Measurements from ENCODE around the gene FTCD.
"Not testable (repeated sequence)": the region's sequence is repeated elsewhere in the genome, so short reads cannot be mapped to it uniquely, and the experiment has no call there.

Gene FTCD

GRCh38 chr21:46187814-46188213, 32.4 kb upstream of the FTCD start:
- peak overlapping the region in 1 of 2 donors; percentile 65 for H3K27ac ChIP-seq (ENCODE audit: low read depth in 2 of 2, low read length in 2 of 2)

GRCh38 chr21:46187261-46187660, 31.9 kb upstream of the FTCD start:
- H3K4me3 ChIP-seq (ENCODE audit: low read length in 2 of 2) = no peak overlapping the region
- no peaks in the 10 kb centered on the region for H3K9me3 ChIP-seq (ENCODE audit: control insufficient read depth in 2 of 2, low read length in 2 of 2)
- H3K9ac ChIP-seq (ENCODE audit: low read depth in 1 of 2, low read length in 2 of 2) = no peak overlapping the region
- H3K27me3 ChIP-seq (ENCODE audit: control insufficient read depth in 2 of 2, insufficient read depth in 2 of 2, low read length in 2 of 2) = no peaks in the 10 kb centered on the region
- peaks cover 3% of the 10 kb centered on the region in 2 donors for H3K36me3 ChIP-seq (ENCODE audit: control insufficient read depth in 2 of 2, insufficient read depth in 2 of 2, low read length in 2 of 2)
- H3K4me1 ChIP-seq (ENCODE audit: control insufficient read depth in 2 of 2, insufficient read depth in 2 of 2, low read length in 2 of 2) = peaks cover 0 to 11% of the 10 kb centered on the region in 2 donors
- no peak overlapping the region for H3K27ac ChIP-seq (ENCODE audit: low read depth in 2 of 2, low read length in 2 of 2)

More at GRCh38 chr21:46187814-46188213, 32.4 kb upstream of the FTCD start:
- Histone ChIP-seq H3K27me3 (ENCODE audit: control insufficient read depth in 2 of 2, insufficient read depth in 2 of 2, low read length in 2 of 2) (no peaks in the 10 kb centered on the region), H3K9me3 (ENCODE audit: control insufficient read depth in 2 of 2, low read length in 2 of 2) (no peaks in the 10 kb centered on the region), H3K36me3 (ENCODE audit: control insufficient read depth in 2 of 2, insufficient read depth in 2 of 2, low read length in 2 of 2) (peaks cover 8% of the 10 kb centered on the region in 2 donors), H3K4me1 (ENCODE audit: control insufficient read depth in 2 of 2, insufficient read depth in 2 of 2, low read length in 2 of 2) (peaks cover 0 to 11% of the 10 kb centered on the region in 2 donors), H3K4me3 (ENCODE audit: low read length in 2 of 2) (no peak overlapping the region), H3K9ac (ENCODE audit: low read depth in 1 of 2, low read length in 2 of 2) (no peak overlapping the region)

GRCh38 chr21:46185716-46186115, 30.3 kb upstream of the FTCD start:
- Histone ChIP-seq H3K27me3 (ENCODE audit: control insufficient read depth in 2 of 2, insufficient read depth in 2 of 2, low read length in 2 of 2) (no peaks in the 10 kb centered on the region), H3K9me3 (ENCODE audit: control insufficient read depth in 2 of 2, low read length in 2 of 2) (no peaks in the 10 kb centered on the region), H3K27ac (ENCODE audit: low read depth in 2 of 2, low read length in 2 of 2) (no peak overlapping the region), H3K4me1 (ENCODE audit: control insufficient read depth in 2 of 2, insufficient read depth in 2 of 2, low read length in 2 of 2) (peaks cover 0 to 11% of the 10 kb centered on the region in 2 donors), H3K4me3 (ENCODE audit: low read length in 2 of 2) (peak overlapping the region in 1 of 2 donors; percentile 92), H3K9ac (ENCODE audit: low read depth in 1 of 2, low read length in 2 of 2) (no peak overlapping the region), H3K36me3 (ENCODE audit: control insufficient read depth in 2 of 2, insufficient read depth in 2 of 2, low read length in 2 of 2) (no peaks in the 10 kb centered on the region)

GRCh38 chr21:46184625-46185555, 29.5 kb upstream of the FTCD start:
- no peaks in the 10 kb centered on the region for H3K9me3 ChIP-seq (ENCODE audit: control insufficient read depth in 2 of 2, low read length in 2 of 2)
- no peaks in the 10 kb centered on the region for H3K36me3 ChIP-seq (ENCODE audit: control insufficient read depth in 2 of 2, insufficient read depth in 2 of 2, low read length in 2 of 2)
- H3K27ac ChIP-seq (ENCODE audit: low read depth in 2 of 2, low read length in 2 of 2) = peak overlapping the region; percentile 86 to 91
- peaks cover 0 to 11% of the 10 kb centered on the region in 2 donors for H3K4me1 ChIP-seq (ENCODE audit: control insufficient read depth in 2 of 2, insufficient read depth in 2 of 2, low read length in 2 of 2)
- H3K9ac ChIP-seq (ENCODE audit: low read depth in 1 of 2, low read length in 2 of 2) = peak overlapping the region; percentile 71 to 77
- H3K27me3 ChIP-seq (ENCODE audit: control insufficient read depth in 2 of 2, insufficient read depth in 2 of 2, low read length in 2 of 2) = no peaks in the 10 kb centered on the region
- H3K4me3 ChIP-seq (ENCODE audit: low read length in 2 of 2) = peak overlapping the region; percentile 63 to 92

- peak within 1 kb of the TSS; percentile 86 to 91 for H3K27ac ChIP-seq (ENCODE audit: low read depth in 2 of 2, low read length in 2 of 2)
- peak within 1 kb of the TSS; percentile 67 to 94 for H3K4me3 ChIP-seq (ENCODE audit: low read length in 2 of 2)
- peaks cover 0 to 6% of the 10 kb centered on the region in 2 donors for H3K4me1 ChIP-seq (ENCODE audit: control insufficient read depth in 2 of 2, insufficient read depth in 2 of 2, low read length in 2 of 2)
- no peaks in the 10 kb centered on the region for H3K27me3 ChIP-seq (ENCODE audit: control insufficient read depth in 2 of 2, insufficient read depth in 2 of 2, low read length in 2 of 2)
- no peaks in the 10 kb centered on the region for H3K36me3 ChIP-seq (ENCODE audit: control insufficient read depth in 2 of 2, insufficient read depth in 2 of 2, low read length in 2 of 2)
- no peaks in the 10 kb centered on the region for H3K9me3 ChIP-seq (ENCODE audit: control insufficient read depth in 2 of 2, low read length in 2 of 2)
- H3K9ac ChIP-seq (ENCODE audit: low read depth in 1 of 2, low read length in 2 of 2) = peak within 1 kb of the TSS; percentile 71 to 85
These were observed 28.7 kb upstream of the FTCD start, which contains the start of gene SPATC1L for GRCh38 chr21:46183910-46184624. SPATC1L (minus strand) TSS chr21:46184459; CDS start chr21:46182816, 1,643 bp downstream.

GRCh38 chr21:46183337-46183909, 28.0 kb upstream of the FTCD start:
- H3K4me3 ChIP-seq (ENCODE audit: low read length in 2 of 2) = peak overlapping the region in 1 of 2 donors; percentile 94
- not testable (repeated sequence) for H3K27me3 ChIP-seq (ENCODE audit: control insufficient read depth in 2 of 2, insufficient read depth in 2 of 2, low read length in 2 of 2); H3K9me3 ChIP-seq (ENCODE audit: control insufficient read depth in 2 of 2, low read length in 2 of 2); H3K4me1 ChIP-seq (ENCODE audit: control insufficient read depth in 2 of 2, insufficient read depth in 2 of 2, low read length in 2 of 2); H3K27ac ChIP-seq (ENCODE audit: low read depth in 2 of 2, low read length in 2 of 2); H3K9ac ChIP-seq (ENCODE audit: low read depth in 1 of 2, low read length in 2 of 2); H3K36me3 ChIP-seq (ENCODE audit: control insufficient read depth in 2 of 2, insufficient read depth in 2 of 2, low read length in 2 of 2)

- Histone ChIP-seq H3K4me1 (ENCODE audit: control insufficient read depth in 2 of 2, insufficient read depth in 2 of 2, low read length in 2 of 2) (peaks cover 0 to 3% of the 10 kb centered on the region in 2 donors), H3K9ac (ENCODE audit: low read depth in 1 of 2, low read length in 2 of 2) (no peak overlapping the region), H3K36me3 (ENCODE audit: control insufficient read depth in 2 of 2, insufficient read depth in 2 of 2, low read length in 2 of 2) (no peaks in the 10 kb centered on the region), H3K9me3 (ENCODE audit: control insufficient read depth in 2 of 2, low read length in 2 of 2) (no peaks in the 10 kb centered on the region), H3K27ac (ENCODE audit: low read depth in 2 of 2, low read length in 2 of 2) (no peak overlapping the region), H3K27me3 (ENCODE audit: control insufficient read depth in 2 of 2, insufficient read depth in 2 of 2, low read length in 2 of 2) (no peaks in the 10 kb centered on the region), H3K4me3 (ENCODE audit: low read length in 2 of 2) (no peak overlapping the region)
These were observed 27.4 kb upstream of the FTCD start for GRCh38 chr21:46182548-46183336.

GRCh38 chr21:46181953-46182547, 26.7 kb upstream of the FTCD start:
- no peak overlapping the region for H3K4me3 ChIP-seq (ENCODE audit: low read length in 2 of 2)
- H3K36me3 ChIP-seq (ENCODE audit: control insufficient read depth in 2 of 2, insufficient read depth in 2 of 2, low read length in 2 of 2) = no peaks in the 10 kb centered on the region
- H3K9me3 ChIP-seq (ENCODE audit: control insufficient read depth in 2 of 2, low read length in 2 of 2) = no peaks in the 10 kb centered on the region
- peaks cover 0 to 3% of the 10 kb centered on the region in 2 donors for H3K4me1 ChIP-seq (ENCODE audit: control insufficient read depth in 2 of 2, insufficient read depth in 2 of 2, low read length in 2 of 2)
- no peak overlapping the region for H3K9ac ChIP-seq (ENCODE audit: low read depth in 1 of 2, low read length in 2 of 2)
- no peak overlapping the region for H3K27ac ChIP-seq (ENCODE audit: low read depth in 2 of 2, low read length in 2 of 2)
- H3K27me3 ChIP-seq (ENCODE audit: control insufficient read depth in 2 of 2, insufficient read depth in 2 of 2, low read length in 2 of 2) = no peaks in the 10 kb centered on the region

GRCh38 chr21:46181436-46181835, 26.1 kb upstream of the FTCD start:
- Histone ChIP-seq H3K4me1 (ENCODE audit: control insufficient read depth in 2 of 2, insufficient read depth in 2 of 2, low read length in 2 of 2) (peaks cover 0 to 3% of the 10 kb centered on the region in 2 donors), H3K27ac (ENCODE audit: low read depth in 2 of 2, low read length in 2 of 2) (no peak overlapping the region), H3K36me3 (ENCODE audit: control insufficient read depth in 2 of 2, insufficient read depth in 2 of 2, low read length in 2 of 2) (no peaks in the 10 kb centered on the region), H3K9ac (ENCODE audit: low read depth in 1 of 2, low read length in 2 of 2) (no peak overlapping the region), H3K27me3 (ENCODE audit: control insufficient read depth in 2 of 2, insufficient read depth in 2 of 2, low read length in 2 of 2) (no peaks in the 10 kb centered on the region), H3K4me3 (ENCODE audit: low read length in 2 of 2) (no peak overlapping the region), H3K9me3 (ENCODE audit: control insufficient read depth in 2 of 2, low read length in 2 of 2) (no peaks in the 10 kb centered on the region)

All from mucosa of rectum (tissue), 2 donors.